Measurements from ENCODE around the gene TTLL7.
"Not testable (repeated sequence)": the region's sequence is repeated elsewhere in the genome, so short reads cannot be mapped to it uniquely, and the experiment has no call there.

TTLL7 gene

DNA sequence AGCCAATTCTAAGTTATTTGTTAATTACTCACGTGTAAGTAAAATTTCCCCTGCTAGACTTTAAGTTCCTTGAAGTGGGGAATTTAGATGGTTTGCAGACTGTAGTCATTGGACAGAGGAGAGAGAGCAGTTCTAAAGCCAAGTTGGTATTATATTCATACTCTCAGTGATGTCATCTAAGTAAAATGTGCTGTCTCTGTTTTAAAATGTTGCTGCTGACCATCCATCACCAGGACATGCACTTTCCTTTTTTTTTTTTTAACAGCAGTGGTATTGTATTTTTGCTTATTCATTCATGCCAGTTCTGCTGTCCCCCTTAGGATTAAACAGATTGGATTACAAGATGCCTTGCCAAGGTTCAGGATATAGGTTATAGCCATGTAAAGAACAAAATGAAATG is 2.3 kb downstream of the TTLL7 start:
- no peak for DNase-seq (ENCODE audit: low read depth, low spot score)

DNA sequence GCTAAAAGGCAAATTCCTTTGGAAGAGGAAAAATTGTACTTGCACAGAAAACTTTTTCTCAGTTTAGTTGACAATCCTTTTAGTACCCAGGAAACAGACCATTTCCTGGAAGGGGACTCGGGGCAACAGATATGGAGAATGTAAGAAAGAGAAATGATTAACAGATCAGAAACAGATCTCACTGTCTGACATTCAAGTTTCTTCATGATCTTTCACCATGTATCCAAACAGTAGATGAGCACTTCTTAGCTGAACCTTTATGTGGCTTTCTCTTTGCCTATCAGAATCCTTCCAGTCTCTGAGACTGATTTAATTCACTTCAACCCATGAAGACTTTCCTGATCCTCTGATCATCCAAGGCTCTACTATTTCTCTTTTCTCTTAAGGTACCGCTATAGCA is 2.7 kb downstream of the TTLL7 start:
- no peak for DNase-seq (ENCODE audit: low read depth, low spot score)

GRCh38 chr1:83995649-83996048 is 3.3 kb downstream of the TTLL7 start:
- DNase-seq (ENCODE audit: low read depth, low spot score): no peak

DNA sequence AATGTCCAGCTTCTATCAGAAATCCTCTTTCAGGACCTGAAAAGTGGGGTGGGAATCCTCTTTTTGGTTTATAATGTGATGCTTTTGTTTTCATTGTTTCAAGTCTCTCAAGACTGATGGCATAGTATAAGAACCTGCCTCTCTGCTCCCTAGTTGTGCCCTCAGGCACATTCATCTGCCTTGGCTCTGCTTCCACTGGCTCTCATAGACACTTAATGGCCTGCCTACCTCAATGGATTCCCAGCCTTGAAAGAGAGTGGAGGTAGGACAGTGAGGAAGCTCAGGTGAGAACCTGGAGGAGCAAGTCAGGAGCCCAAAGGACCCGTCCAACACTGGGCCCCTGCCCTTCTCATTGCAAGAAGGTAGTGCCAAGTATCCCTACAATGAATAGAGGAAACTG is 4.8 kb downstream of the TTLL7 start:
- no peak for DNase-seq (ENCODE audit: low read depth, low spot score)

- DNase-seq (ENCODE audit: low read depth, low spot score): no peak
Measured at GRCh38 chr1:83990734-83991133, 8.2 kb downstream of the TTLL7 start.

DNA sequence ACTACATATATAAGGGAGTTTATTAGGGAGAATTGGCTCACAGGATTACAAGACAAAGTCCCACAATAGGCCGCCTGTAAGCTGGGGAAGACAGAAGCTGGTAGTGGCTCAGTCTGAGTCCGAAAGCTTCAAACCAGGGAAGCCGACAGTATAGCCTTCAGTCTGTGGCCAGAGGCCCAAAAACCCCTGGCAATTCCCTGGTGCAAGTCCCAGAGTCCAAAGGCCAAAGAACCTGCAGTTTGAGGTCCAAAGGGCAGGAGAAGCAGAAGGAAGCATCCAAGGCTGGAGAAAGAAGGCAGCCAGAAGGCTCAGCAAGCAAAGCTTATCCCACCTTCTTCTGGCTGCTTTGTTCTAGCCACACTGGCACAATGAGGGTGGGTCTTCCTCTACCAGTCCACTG is 13.9 kb downstream of the TTLL7 start:
- no peak for DNase-seq (ENCODE audit: low read depth, low spot score)

DNA sequence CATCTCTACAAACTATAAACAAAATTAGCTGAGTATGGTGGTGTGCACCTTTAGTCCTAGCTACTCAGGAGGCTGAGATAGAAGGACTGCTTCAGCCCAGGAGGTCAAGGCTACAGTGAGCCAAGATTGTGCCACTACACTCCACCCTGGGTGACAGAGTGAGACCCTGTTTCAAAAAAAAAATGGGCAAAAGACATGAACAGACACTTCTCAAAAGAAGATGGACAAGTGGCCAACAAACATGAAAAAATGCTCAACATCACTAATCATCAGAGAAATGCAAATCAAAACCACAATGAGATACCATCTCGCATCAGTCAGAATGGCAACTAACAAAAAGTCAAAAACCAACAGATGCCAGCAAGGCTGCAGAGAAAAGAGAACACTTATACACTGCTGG is 15.0 kb downstream of the TTLL7 start:
- not testable (repeated sequence) for DNase-seq (ENCODE audit: low read depth, low spot score)

DNA sequence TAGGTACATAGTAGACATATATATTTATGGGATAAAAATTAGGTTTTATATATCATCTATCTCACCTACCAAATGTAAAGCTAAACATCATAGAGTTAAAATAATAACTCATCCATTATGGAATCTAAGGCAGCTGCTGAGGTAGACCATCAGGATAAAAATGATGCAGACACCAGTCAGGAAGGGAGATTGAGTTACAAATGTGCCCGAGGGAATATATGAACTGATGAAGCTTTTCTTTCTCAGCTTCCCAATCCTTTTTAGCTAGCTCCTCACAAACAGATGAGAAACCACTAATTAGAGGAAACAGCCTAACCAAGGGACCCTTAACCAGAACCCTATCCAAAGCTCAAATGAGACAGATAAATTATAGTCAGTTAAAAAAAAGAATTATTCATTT is 20.9 kb downstream of the TTLL7 start:
- DNase-seq (ENCODE audit: low read depth, low spot score): no peak

DNA sequence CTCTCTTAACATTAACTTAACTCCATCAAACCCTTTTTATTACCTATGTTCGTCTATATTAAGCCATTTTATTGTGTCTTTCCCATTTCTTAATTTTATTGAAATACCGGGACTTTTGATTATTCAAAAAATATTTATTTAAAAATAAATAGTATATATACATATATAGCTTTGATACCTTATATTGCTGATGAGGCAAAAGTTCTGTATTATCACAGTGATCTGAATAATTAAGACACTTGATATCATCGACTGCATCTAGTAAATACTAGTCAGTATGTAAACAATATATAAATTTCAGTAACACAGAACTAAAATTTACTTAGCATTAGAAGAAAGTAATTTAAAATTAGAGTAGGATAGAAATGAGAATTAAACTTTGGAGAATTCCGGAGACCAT is 22.0 kb downstream of the TTLL7 start:
- DNase-seq (ENCODE audit: low read depth, low spot score): no peak

- no peak for DNase-seq (ENCODE audit: low read depth, low spot score)
Measured at GRCh38 chr1:83970802-83971201, 28.1 kb downstream of the TTLL7 start.

GRCh38 chr1:83970114-83970513 is 28.8 kb downstream of the TTLL7 start:
- DNase-seq (ENCODE audit: low read depth, low spot score): no peak

- DNase-seq (ENCODE audit: low read depth, low spot score): no peak
Measured at GRCh38 chr1:83967336-83967735, 31.6 kb downstream of the TTLL7 start.

DNA sequence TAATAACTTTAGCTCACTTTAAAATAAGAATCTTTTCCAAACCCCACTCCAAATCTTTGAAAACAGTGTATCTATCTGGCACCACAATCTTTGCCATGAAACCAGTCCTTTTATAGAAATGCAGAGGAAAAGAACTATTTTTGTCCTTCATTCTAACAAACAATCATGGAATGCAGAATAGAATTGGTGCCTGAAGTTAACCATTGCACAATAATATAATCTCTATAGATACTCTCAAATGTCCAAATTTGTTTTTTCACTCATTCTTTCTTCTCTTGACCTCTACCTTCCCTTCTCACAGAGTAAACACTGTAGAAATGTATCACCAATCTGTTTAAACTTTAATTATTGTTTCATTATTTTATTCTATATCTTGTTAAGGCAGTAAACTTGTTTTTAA is 34.8 kb downstream of the TTLL7 start:
- DNase-seq (ENCODE audit: low read depth, low spot score): no peak

- DNase-seq (ENCODE audit: low read depth, low spot score): no peak
Measured at GRCh38 chr1:83961571-83962295, 37.2 kb downstream of the TTLL7 start.

GRCh38 chr1:83960669-83961277 is 38.2 kb downstream of the TTLL7 start:
- DNase-seq (ENCODE audit: low read depth, low spot score): no peak

- DNase-seq (ENCODE audit: low read depth, low spot score): no peak
Measured at GRCh38 chr1:83959824-83960498, 39.0 kb downstream of the TTLL7 start.

DNA sequence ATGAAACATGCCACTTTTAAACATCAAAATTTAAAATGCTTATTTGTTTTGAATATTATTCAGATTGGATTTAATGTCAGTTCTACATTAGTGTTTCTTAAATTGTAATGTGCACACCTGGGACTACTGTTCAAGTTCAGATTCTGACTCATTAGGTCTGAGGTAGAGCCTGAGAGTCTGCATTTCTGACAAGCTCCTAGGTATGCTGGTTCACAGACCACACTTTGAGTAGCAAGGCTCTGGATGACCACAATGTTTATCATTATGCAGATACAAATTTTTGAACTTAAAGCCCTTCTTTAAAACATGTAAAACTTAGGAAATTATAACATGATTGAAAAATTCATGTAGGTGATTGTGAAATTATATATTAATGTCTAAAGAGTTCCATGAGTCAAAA is 40.2 kb downstream of the TTLL7 start:
- DNase-seq (ENCODE audit: low read depth, low spot score): no peak

- no peak for DNase-seq (ENCODE audit: low read depth, low spot score)
Measured at GRCh38 chr1:83954166-83954823, 44.6 kb downstream of the TTLL7 start.

GRCh38 chr1:83950106-83950661 is 48.7 kb downstream of the TTLL7 start:
- DNase-seq (ENCODE audit: low read depth, low spot score): no peak

GRCh38 chr1:83942914-83943313 is 56.0 kb downstream of the TTLL7 start:
- no peak for DNase-seq (ENCODE audit: low read depth, low spot score)

- DNase-seq (ENCODE audit: low read depth, low spot score): no peak
Measured at GRCh38 chr1:83934550-83934949, 64.4 kb downstream of the TTLL7 start.

DNA sequence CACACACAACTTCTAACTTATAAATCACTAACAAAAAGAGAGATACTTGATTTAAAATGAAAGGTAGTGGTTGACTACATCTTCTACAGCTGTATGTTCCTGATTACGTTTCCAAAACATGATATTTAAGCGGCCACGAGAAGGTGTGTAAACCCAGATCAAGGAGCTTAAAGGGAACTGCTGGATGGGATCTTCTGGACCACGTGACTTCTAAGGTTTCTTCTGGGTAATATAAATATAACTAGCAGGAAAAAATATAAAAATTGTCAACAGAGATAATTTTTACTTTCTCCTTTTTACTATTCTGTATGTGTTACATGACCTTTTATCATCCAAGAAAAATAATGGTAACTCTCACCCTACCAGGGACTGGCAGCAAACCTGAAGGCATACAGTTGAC is 66.2 kb downstream of the TTLL7 start:
- no peak for DNase-seq (ENCODE audit: low read depth, low spot score)

All from brain pericyte (primary cell).